Naive thymus-derived CD8-positive, alpha-beta T cell (primary cell): Measurements from ENCODE around the gene MDH1. TPM values are rescaled to one million over a fixed set of nuclear protein-coding genes. Genes with fewer than 3 reads are reported as not detected.

ENCODE experiments used
- ATAC-seq, 2 donors: fragments of 150-1000 bp; cut with Tn5 transposase in 1 of 2; sonication (Bioruptor Pico), chemical (Tn5 transposase) in 1 of 2; 1 replicate in 1 of 2; 2 replicates in 1 of 2; pipeline ENCODE4 v1.10.0; 2021; ENCODE audit warnings: mild to moderate bottlenecking in 2 of 2, moderate library complexity in 2 of 2
- POLR2A ChIA-PET: fragments of 350-600 bp; sonication (Branson Sonifier 250); formaldehyde crosslinking; loops from one replicate; lab custom pipeline; 2021; ENCODE audit warnings: antibody characterized with exemption; lab: Charles Lee
- DNase-seq, 10 donors: peaks; one replicate each; pipeline versions ENCODE4 v3.0.0 to v3.0.0-alpha.2; 2020 to 2022
- H3K27ac Mint-ChIP-seq, 10 donors: one replicate each; pipeline ENCODE4 v1.8.0; 2020 to 2022; ENCODE audit warnings: mild to moderate bottlenecking in 10 of 10, mixed read lengths in 10 of 10, moderate library complexity in 4 of 10, inconsistent platforms in 1 of 10
- H3K27me3 Mint-ChIP-seq, 5 donors: one replicate each; pipeline ENCODE4 v1.8.0; 2021 to 2022; ENCODE audit warnings: mixed read lengths in 5 of 5
- H3K36me3 Mint-ChIP-seq, 3 donors: one replicate each; pipeline ENCODE4 v1.8.0; 2020 to 2022; ENCODE audit warnings: mixed read lengths in 3 of 3, mild to moderate bottlenecking in 2 of 3, inconsistent platforms in 1 of 3
- H3K4me1 Mint-ChIP-seq, 4 donors: one replicate each; pipeline ENCODE4 v1.8.0; 2021 to 2022; ENCODE audit warnings: mixed read lengths in 4 of 4
- H3K4me3 Mint-ChIP-seq, 10 donors: one replicate each; pipeline ENCODE4 v1.8.0; 2020 to 2022; ENCODE audit warnings: mild to moderate bottlenecking in 10 of 10, mixed read lengths in 10 of 10, moderate library complexity in 6 of 10, inconsistent platforms in 1 of 10
- H3K9me3 Mint-ChIP-seq, 9 donors: one replicate each; pipeline ENCODE4 v1.8.0; 2020 to 2022; ENCODE audit warnings: mixed read lengths in 9 of 9, mild to moderate bottlenecking in 3 of 9, inconsistent platforms in 1 of 9, moderate library complexity in 1 of 9
- polyA plus RNA-seq, 3 donors: library from polyadenylated mRNA; unstranded; fragments of 300-500 nt; fragmentation: Illumina TruSeq; gene quantifications; one replicate each; pipeline ENCODE4 v1.2.3, GENCODE V29; 2021
- total RNA-seq, 8 experiments: library from RNA in 2 of 8; stranded (reverse) in 2 of 8; gene quantifications; one replicate each; pipeline ENCODE4 v1.2.3 and lab custom pipeline; 2021 to 2026

The MDH1 gene
- total and polyA plus RNA-seq, 5 experiments from 2014 or later, result 106 to 284 (median 242) TPM

DNA sequence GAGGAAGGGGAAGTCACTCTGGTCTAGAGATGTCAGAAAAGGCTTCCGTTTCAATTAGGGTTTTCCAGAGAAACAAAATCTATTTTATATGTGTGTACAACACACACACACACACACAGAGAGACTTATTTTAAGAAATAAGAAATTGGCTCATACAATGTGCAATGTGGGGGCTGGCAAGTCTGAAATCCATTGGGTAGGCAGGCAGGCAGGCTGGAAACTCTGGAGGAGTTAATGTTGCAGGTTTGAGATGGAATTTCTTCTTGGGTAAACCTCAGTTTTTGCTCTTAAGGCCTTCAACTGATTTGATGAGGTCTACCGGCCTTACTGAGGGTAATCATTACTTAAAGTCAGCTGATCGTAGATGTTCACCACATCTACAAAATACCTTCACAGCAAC is 62.6 kb downstream of the MDH1 start:
- no peak overlapping the region for H3K4me3 Mint-ChIP-seq
- H3K27me3 Mint-ChIP-seq, result peaks cover 3 to 16% (median 10%) of the 10 kb centered on the region in 5 donors
- peaks cover 0 to 9% (median 0%) of the 10 kb centered on the region in 9 donors for H3K9me3 Mint-ChIP-seq
- POLR2A ChIA-PET, result no interaction called here
- DNase-seq (no peak), ATAC-seq (no peak)
- H3K27ac Mint-ChIP-seq, result no peak overlapping the region
- no peaks in the 10 kb centered on the region for H3K4me1 Mint-ChIP-seq
- H3K36me3 Mint-ChIP-seq, result peaks cover 0 to 10% (median 2%) of the 10 kb centered on the region in 3 donors

GRCh38 chr2:63651861-63652651 is 63.3 kb downstream of the MDH1 start:
- DNase-seq, result no peak

GRCh38 chr2:63652652-63652985 is 63.9 kb downstream of the MDH1 start:
- peaks cover 0 to 4% (median 2%) of the 10 kb centered on the region in 3 donors for H3K36me3 Mint-ChIP-seq
- H3K4me3 Mint-ChIP-seq, result no peak overlapping the region
- peaks cover 2 to 15% (median 6%) of the 10 kb centered on the region in 5 donors for H3K27me3 Mint-ChIP-seq
- no peak for DNase-seq
- POLR2A ChIA-PET, result no interaction called here
- H3K4me1 Mint-ChIP-seq, result no peaks in the 10 kb centered on the region
- ATAC-seq, result no peak
- H3K9me3 Mint-ChIP-seq, result peaks cover 0 to 10% (median 0%) of the 10 kb centered on the region in 9 donors
- peak overlapping the region in 1 of 10 donors; percentile 69 for H3K27ac Mint-ChIP-seq

More at GRCh38 chr2:63651861-63652651, 63.3 kb downstream of the MDH1 start:
- H3K4me3 Mint-ChIP-seq, result no peak overlapping the region
- H3K36me3 Mint-ChIP-seq, result peaks cover 0 to 4% (median 2%) of the 10 kb centered on the region in 3 donors
- no peak overlapping the region for H3K27ac Mint-ChIP-seq
- peaks cover 0 to 10% (median 0%) of the 10 kb centered on the region in 9 donors for H3K9me3 Mint-ChIP-seq
- H3K27me3 Mint-ChIP-seq, result peaks cover 2 to 15% (median 6%) of the 10 kb centered on the region in 5 donors
- POLR2A ChIA-PET, result no interaction called here
- H3K4me1 Mint-ChIP-seq, result no peaks in the 10 kb centered on the region
- no peak for ATAC-seq

- ATAC-seq, result no peak
- no peak overlapping the region for H3K27ac Mint-ChIP-seq
- H3K9me3 Mint-ChIP-seq, result peaks cover 0 to 10% (median 0%) of the 10 kb centered on the region in 9 donors
- POLR2A ChIA-PET, result no interaction called here
- no peaks in the 10 kb centered on the region for H3K4me1 Mint-ChIP-seq
- H3K27me3 Mint-ChIP-seq, result peaks cover 0 to 8% (median 0%) of the 10 kb centered on the region in 5 donors
- H3K4me3 Mint-ChIP-seq, result no peak overlapping the region
- H3K36me3 Mint-ChIP-seq, result peaks cover 0 to 4% (median 2%) of the 10 kb centered on the region in 3 donors
- DNase-seq, result no peak
These were observed 66.2 kb downstream of the MDH1 start for GRCh38 chr2:63654959-63655358.

Other genes with a start within 250 kb of the MDH1 start
- 10 to 100 TPM; 12.9 to 14.7 TPM for gene WDPCP, start 486 bp upstream of the MDH1 start, total RNA-seq
- 1 to 10 TPM; 3.5 to 7.9 (median 5.8) TPM for gene WDPCP, start 486 bp upstream of the MDH1 start, polyA plus RNA-seq